HL-60 (cell line): Measurements from ENCODE around the gene DLGAP5.

ENCODE experiments used
- DNase-seq, 2 experiments: peaks; one replicate each; pipeline ENCODE4 v3.0.0-alpha.2; 2010 to 2020; ENCODE audit warnings: low read depth in 1 of 2, low spot score in 1 of 2
- H3K27ac ChIP-seq: fragments of 250-450 bp; sonication (Bioruptor Pico); replicated peaks from 2 replicates; pipeline ENCODE4 v1.5.1; 2020; ENCODE audit warnings: mild to moderate bottlenecking, moderate library complexity
- H3K27me3 ChIP-seq: fragments of 250-450 bp; sonication (Bioruptor Pico); 2 replicates; pipeline ENCODE4 v1.5.1; 2021; ENCODE audit warnings: mild to moderate bottlenecking, moderate library complexity; ENCODE audit not compliant: insufficient read depth, poor library complexity, severe bottlenecking
- H3K4me3 ChIP-seq: replicated peaks from 2 replicates; pipeline ENCODE4 v1.5.1; 2011; ENCODE audit warnings: mild to moderate bottlenecking, control low read depth, low read length; ENCODE audit not compliant: insufficient read depth
- CTCF ChIP-seq: IDR thresholded peaks from one replicate; pipeline ENCODE4 v1.5.1; 2011; ENCODE audit warnings: low read length, control low read depth, inconsistent platforms; ENCODE audit not compliant: insufficient read depth
- GABPA ChIP-seq: IDR thresholded peaks from 2 replicates; pipeline ENCODE4 v1.6.1; 2012; ENCODE audit warnings: low read depth
- POLR2AphosphoS5 ChIP-seq: IDR thresholded peaks from 2 replicates; pipeline ENCODE4 v1.6.1; 2012; ENCODE audit warnings: low read depth
- REST ChIP-seq: IDR thresholded peaks from 2 replicates; pipeline ENCODE4 v1.6.1; 2012; ENCODE audit warnings: low read depth; ENCODE audit not compliant: insufficient replicate concordance
- SPI1 ChIP-seq: IDR thresholded peaks from 2 replicates; pipeline ENCODE4 v1.6.1; 2012; ENCODE audit warnings: low read depth, mild to moderate bottlenecking, borderline replicate concordance

DLGAP5 gene

DNA sequence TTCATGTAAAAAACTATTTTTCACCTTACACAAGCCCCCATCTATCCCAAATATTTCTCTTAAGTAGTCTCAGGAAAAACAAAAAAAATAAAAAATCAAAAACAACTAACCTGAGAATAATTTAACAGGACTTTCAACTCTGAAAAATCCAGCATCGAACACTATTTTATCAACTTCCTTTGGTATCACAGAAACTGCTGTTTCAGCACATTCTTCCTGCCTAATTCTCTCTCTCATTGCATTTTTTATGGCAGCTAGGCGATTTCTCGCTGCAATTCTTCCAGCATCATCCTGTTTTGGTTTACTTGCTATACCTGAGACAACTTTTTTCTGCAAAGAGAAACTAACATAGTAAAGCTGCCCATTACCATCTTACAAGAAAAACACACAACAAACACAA lies 33.0 kb downstream of the DLGAP5 start:
- Histone ChIP-seq H3K4me3 (no peak overlapping the region), H3K27ac (no peak overlapping the region)
- TF ChIP-seq POLR2AphosphoS5 (no peak), REST (no peak), SPI1 (no peak), GABPA (no peak), CTCF (no peak)

DNA sequence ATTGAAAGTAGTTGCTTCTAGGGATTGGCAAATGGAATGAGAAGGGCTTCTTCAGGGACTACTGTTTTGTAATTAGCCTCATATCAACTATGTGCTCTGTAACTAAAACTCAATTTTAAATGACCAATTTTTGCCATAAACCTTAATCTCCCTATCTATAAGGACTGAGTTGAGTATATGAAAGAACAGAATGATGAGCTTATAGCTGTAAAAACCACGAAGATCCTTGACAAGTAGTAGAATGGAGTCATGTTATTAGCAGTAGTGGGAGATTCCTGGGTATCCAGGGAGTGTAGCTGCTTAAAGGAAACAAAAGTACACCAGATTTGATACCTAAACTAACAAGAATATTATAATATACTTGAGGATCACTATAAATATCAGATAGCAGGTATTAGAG lies 34.3 kb downstream of the DLGAP5 start:
- Histone ChIP-seq H3K27me3 (no peaks in the 10 kb centered on the region), H3K27ac (no peak overlapping the region), H3K4me3 (no peak overlapping the region)
- no peak for TF ChIP-seq REST
- no peak for TF ChIP-seq GABPA
- no peak for TF ChIP-seq POLR2AphosphoS5
- TF ChIP-seq CTCF = no peak
- TF ChIP-seq SPI1 = no peak
- DNase-seq = no peak

More for the DNA sequence above, 33.0 kb downstream of the DLGAP5 start:
- no peaks in the 10 kb centered on the region for H3K27me3 ChIP-seq
- DNase-seq = no peak

- Histone ChIP-seq H3K27me3 (no peaks in the 10 kb centered on the region), H3K27ac (no peak overlapping the region), H3K4me3 (no peak overlapping the region)
- DNase-seq = no peak
- TF ChIP-seq REST = no peak
- TF ChIP-seq SPI1 = no peak
- no peak for TF ChIP-seq POLR2AphosphoS5
- TF ChIP-seq GABPA = no peak
- no peak for TF ChIP-seq CTCF
These were observed 37.4 kb downstream of the DLGAP5 start for GRCh38 chr14:55153951-55154350.
